T47D (cell line): Measurements from ENCODE around the gene ZFHX2.

Experiments
- DNase-seq, 2 experiments: peaks; one replicate each; pipeline versions ENCODE4 v3.0.0 to v3.0.0-alpha.2; 2011 to 2012; ENCODE audit warnings: low read depth in 1 of 2, low spot score in 1 of 2
- JUND ChIP-seq: IDR thresholded peaks from 2 replicates; pipeline ENCODE4 v1.6.1; 2012; ENCODE audit warnings: low read depth
- in situ Hi-C: cut with HindIII; loops from 2 replicates; pipeline ENCODE4 v1.10.0; 2016; ENCODE audit warnings: low sequenced_read_pairs, low pct_unique_long_range_greater_than_20kb

ZFHX2 gene

GRCh38 chr14:23580152-23580926, 28.8 kb upstream of the ZFHX2 start:
- no peak for TF ChIP-seq JUND
- DNase-seq: no peak
- in situ Hi-C loops: no loop called here

GRCh38 chr14:23579739-23580138, 28.2 kb upstream of the ZFHX2 start:
- no peak for TF ChIP-seq JUND
- in situ Hi-C loops: no loop called here
- DNase-seq: no peak

- no peak for DNase-seq
- TF ChIP-seq JUND: no peak
- in situ Hi-C loops: no loop called here
Observed at GRCh38 chr14:23579311-23579630, 27.7 kb upstream of the ZFHX2 start.

GRCh38 chr14:23578560-23579310, 27.2 kb upstream of the ZFHX2 start, which contains the start of gene JPH4:
JPH4 (minus strand) TSS chr14:23578790; CDS start chr14:23577453, 1,337 bp downstream.
- in situ Hi-C loops: no loop called here
- no peak for TF ChIP-seq JUND
- DNase-seq: no peak

GRCh38 chr14:23577710-23578392, 26.3 kb upstream of the ZFHX2 start:
- in situ Hi-C loops: no loop called here
- no peak for TF ChIP-seq JUND
- DNase-seq: no peak

- no peak for TF ChIP-seq JUND
- DNase-seq: no peak
- in situ Hi-C loops: no loop called here
Observed at GRCh38 chr14:23577004-23577681, 25.6 kb upstream of the ZFHX2 start.

- in situ Hi-C loops: no loop called here
- no peak for TF ChIP-seq JUND
- no peak for DNase-seq
Observed at GRCh38 chr14:23573384-23574015, 21.9 kb upstream of the ZFHX2 start.

- in situ Hi-C loops: no loop called here
- DNase-seq: no peak
- TF ChIP-seq JUND: no peak
Observed at GRCh38 chr14:23572836-23573235, 21.3 kb upstream of the ZFHX2 start.

GRCh38 chr14:23572524-23572828, 20.9 kb upstream of the ZFHX2 start:
- DNase-seq: no peak
- no peak for TF ChIP-seq JUND
- in situ Hi-C loops: no loop called here

- in situ Hi-C loops: no loop called here
- no peak for DNase-seq
- TF ChIP-seq JUND: no peak
Observed at GRCh38 chr14:23571701-23572523, 20.3 kb upstream of the ZFHX2 start.

- in situ Hi-C loops: no loop called here
- TF ChIP-seq JUND: no peak
- DNase-seq: no peak
Observed at GRCh38 chr14:23570806-23571483, 19.4 kb upstream of the ZFHX2 start.
